HepG2 (cell line): ENCODE results near the gene CAPN10. TPM values are rescaled to one million over a fixed set of nuclear protein-coding genes. Genes with fewer than 3 reads are reported as not detected.

Source experiments
- ATAC-seq: fragments of 200-7000 bp; cut with Tn5 transposase; 3 replicates; pipeline ENCODE4 v1.9.1; 2020; ENCODE audit warnings: mild to moderate bottlenecking, moderate library complexity
- BruUV-seq: library from RNA; stranded (reverse); fragments of 400-500 nt; replicated peaks from 2 replicates; lab custom pipeline; 2021; lab: Mats Ljungman, UMichigan
- CTCF ChIA-PET: fragments of 300-600 bp; formaldehyde crosslinking; extraction: SDS; loops from one replicate; lab custom pipeline; 2021; ENCODE audit warnings: low total read pairs, inconsistent platforms, low intra/inter-chr PET ratio; lab: Yijun Ruan, JAX
- POLR2A ChIA-PET: fragments of 350-600 bp; sonication (Branson Sonifier 250); formaldehyde crosslinking; loops from one replicate; lab custom pipeline; 2020; ENCODE audit warnings: antibody characterized with exemption, inconsistent platforms; lab: Yijun Ruan, JAX
- DNase-seq: peaks from one replicate; pipeline ENCODE4 v3.0.0-alpha.2; 2015; ENCODE audit warnings: low spot score
- FAIRE-seq: peaks from 3 replicates; lab custom pipeline; 2011; peaks lifted over from hg19 to GRCh38; lab: Jason Lieb, UNC
- H2AFZ ChIP-seq: one replicate; pipeline ENCODE4 v1.6.1; 2011; ENCODE audit warnings: low read length, inconsistent platforms
- H3K27ac ChIP-seq: fragments of 300-600 bp; 3 replicates; pipeline ENCODE4 v1.8.0; 2011; ENCODE audit warnings: mixed run types, mild to moderate bottlenecking, mixed read lengths, low read length, inconsistent platforms; ENCODE audit not compliant: insufficient read depth; ENCODE audit errors: extremely low read length
- H3K27me3 ChIP-seq, 2 experiments: fragments of 200-600 bp in 1 of 2; 2 replicates in 1 of 2; 3 replicates in 1 of 2; pipeline versions ENCODE4 v1.6.0 to v1.8.0; 2011; ENCODE audit warnings: low read length in 2 of 2, mild to moderate bottlenecking in 2 of 2, moderate library complexity in 2 of 2, inconsistent platforms in 1 of 2; ENCODE audit not compliant: insufficient read depth in 2 of 2, control insufficient read depth in 1 of 2
- H3K36me3 ChIP-seq, 2 experiments: fragments of 200-600 bp in 1 of 2; replicated peaks in 1 of 2; 2 replicates in 1 of 2; 3 replicates in 1 of 2; pipeline versions ENCODE4 v1.5.1 to v1.8.0; 2011; ENCODE audit warnings: low read length in 2 of 2, inconsistent platforms in 1 of 2; ENCODE audit not compliant: insufficient read depth in 2 of 2, control insufficient read depth in 1 of 2
- H3K4me1 ChIP-seq: 2 replicates; pipeline ENCODE4 v1.5.1; 2012; ENCODE audit warnings: low read length, inconsistent platforms; ENCODE audit not compliant: insufficient read depth
- H3K4me2 ChIP-seq: 2 replicates; pipeline ENCODE4 v1.6.0; 2011; ENCODE audit warnings: low read depth, low read length, inconsistent platforms
- H3K4me3 ChIP-seq, 3 experiments: fragments of 200-600 bp in 1 of 3; sonication (generic), shearing (Covaris generic) in 1 of 3; replicated peaks in 1 of 3; 2 replicates each; pipeline ENCODE4 v1.5.1; 2011 to 2016; ENCODE audit warnings: low read length in 3 of 3, inconsistent platforms in 2 of 3, low read depth in 2 of 3, mild to moderate bottlenecking in 2 of 3, control low read depth in 1 of 3, mixed read lengths in 1 of 3; ENCODE audit not compliant: insufficient read depth in 1 of 3
- H3K79me2 ChIP-seq: one replicate; pipeline ENCODE4 v1.6.1; 2011; ENCODE audit warnings: low read length, inconsistent platforms; ENCODE audit not compliant: insufficient read depth
- H3K9ac ChIP-seq: 2 replicates; pipeline ENCODE4 v1.6.0; 2011; ENCODE audit warnings: mild to moderate bottlenecking, low read depth, low read length, inconsistent platforms; ENCODE audit not compliant: insufficient read depth
- H3K9me3 ChIP-seq: 2 replicates; pipeline ENCODE4 v1.5.1; 2012; ENCODE audit warnings: mild to moderate bottlenecking, low read length
- H4K20me1 ChIP-seq: 2 replicates; pipeline ENCODE4 v1.6.0; 2011; ENCODE audit warnings: inconsistent platforms, mild to moderate bottlenecking, low read length, moderate library complexity; ENCODE audit not compliant: insufficient read depth
- HNF1A ChIP-seq, 2 experiments: sonication (generic) in 1 of 2; formaldehyde crosslinking in 1 of 2; IDR thresholded peaks; 2 replicates each; pipeline versions ENCODE4 v1.4.0 to v1.6.1; 2016 to 2020; ENCODE audit warnings: borderline replicate concordance in 1 of 2, low read depth in 1 of 2, mild to moderate bottlenecking in 1 of 2, missing genetic modification reagents in 1 of 2
- TEAD3 ChIP-seq: optimal IDR thresholded peaks from 2 replicates; pipeline ENCODE3; 2016; ENCODE audit warnings: borderline replicate concordance
- ZFP62 ChIP-seq: sonication (generic); formaldehyde crosslinking; IDR thresholded peaks from 2 replicates; pipeline ENCODE4 v1.4.0; 2020; ENCODE audit warnings: missing genetic modification reagents
- WGBS: methylation state at CpG from one replicate; pipeline ENCODE4 v1.1.6; 2017; ENCODE audit warnings: low lambda C conversion rate; 5-methylcytosine and 5-hydroxymethylcytosine counted together
- in situ Hi-C: cut with HindIII; loops from 2 replicates; pipeline ENCODE4 v1.10.0; 2017; ENCODE audit warnings: low pct_unique_long_range_greater_than_20kb; ENCODE audit not compliant: extremely low pct_ligation_motif_present
- intact Hi-C: fragments of 100-400 bp; cut with micrococcal nuclease; formaldehyde crosslinking; loops from one replicate; pipeline ENCODE4 v1.10.0; 2022; ENCODE audit not compliant: unreplicated experiment
- polyA plus RNA-seq, 8 experiments: library from polyadenylated mRNA; depleted of rRNA in 3 of 8; stranded (reverse) in 7 of 8; unstranded in 1 of 8; fragments of >200 nt; fragmentation: Illumina TruSeq in 4 of 8; extraction: Trizol in 4 of 8; gene quantifications; 2 replicates each; pipeline versions ENCODE4 v1.2.1 to v1.2.3, GENCODE V29; 2011 to 2016; ENCODE audit warnings: low read depth in 4 of 8, missing spikeins in 1 of 8, mixed read lengths in 1 of 8; ENCODE audit not compliant: insufficient read depth in 1 of 8
- total RNA-seq, 5 experiments: library from RNA; depleted of rRNA; stranded (reverse); fragments of >200 nt; fragmentation: Illumina TruSeq; extraction: Trizol; gene quantifications; 2 replicates each; pipeline ENCODE4 v1.2.3, GENCODE V29; 2016; ENCODE audit warnings: low read depth in 1 of 5
- TF ChIP-seq, protein P1 (sequence below): sonication (generic); formaldehyde crosslinking; IDR thresholded peaks from 2 replicates; pipeline ENCODE4 v1.4.0; 2020; ENCODE audit warnings: low read depth, missing genetic modification reagents
- TF ChIP-seq, protein P2 (sequence below): sonication (generic); formaldehyde crosslinking; IDR thresholded peaks from 2 replicates; pipeline ENCODE4 v1.4.0; 2020; ENCODE audit warnings: missing genetic modification reagents, borderline replicate concordance

Gene CAPN10
- total and polyA plus RNA-seq, 2 of the 13 experiments (the other 11 are each of a cell fraction or from before 2014, with no cell fraction given) = 27.6 to 32.4 TPM

GRCh38 chr2:240603846-240604245 is 17.3 kb downstream of the CAPN10 start (continued):
- TF ChIP-seq HNF1A (IDR thresholded peaks at IDR 0.05; ENCODE audit: low read depth) = no peak
- no peak for TF ChIP-seq HNF1A (CRISPR knock-in tag; IDR thresholded peaks at IDR 0.05; ENCODE audit: borderline replicate concordance)
- no peak for TF ChIP-seq ZFP62 (CRISPR knock-in tag)

- Histone ChIP-seq H3K4me3 (peak overlapping the region; percentile 66 to 74 (median 68)), H3K9ac (peak overlapping the region; percentile 78), H4K20me1 (0 out of 2 replicates have a peak, but pooled peaks cover 7% of the 10 kb centered on the region), H3K36me3 (no peaks in the 10 kb centered on the region), H3K4me2 (peak overlapping the region; percentile 91), H3K27me3 (no peaks in the 10 kb centered on the region), H2AFZ (peak overlapping the region; percentile 20), H3K79me2 (peaks cover 41% of the 10 kb centered on the region), H3K4me1 (peaks cover 70% of the 10 kb centered on the region), H3K9me3 (no peaks in the 10 kb centered on the region), H3K27ac (peak overlapping the region; percentile 91)
- POLR2A ChIA-PET = interaction anchor here (0.8 to 9.7 kb wide), 14 partner anchors 8 to 270 kb away, joined by 3 to 147 read pairs (median 4); partner anchors contain the start of genes CAPN10, DUSP28, GPR35 and RNPEPL1
- intact Hi-C loops = loop anchor here (1.0 to 10.0 kb wide), 2 partner anchors 18 to 230 kb away; partner anchors contain the start of gene CAPN10
- in situ Hi-C loops = no loop called here
- FAIRE-seq = peak; percentile 95
- BruUV-seq = TSS peak; percentile 95
- 2% methylated on average over 9 of the region's 11 CpGs for WGBS
- ATAC-seq = peak; percentile 90
- CTCF ChIA-PET = interaction anchor here (0.9 to 1.6 kb wide), 5 partner anchors 18 to 91 kb away, joined by 3 to 7 read pairs (median 4); partner anchors contain the start of genes CAPN10 and GPR35
- DNase-seq = peak; percentile 96
- TF ChIP-seq, protein P1, sequence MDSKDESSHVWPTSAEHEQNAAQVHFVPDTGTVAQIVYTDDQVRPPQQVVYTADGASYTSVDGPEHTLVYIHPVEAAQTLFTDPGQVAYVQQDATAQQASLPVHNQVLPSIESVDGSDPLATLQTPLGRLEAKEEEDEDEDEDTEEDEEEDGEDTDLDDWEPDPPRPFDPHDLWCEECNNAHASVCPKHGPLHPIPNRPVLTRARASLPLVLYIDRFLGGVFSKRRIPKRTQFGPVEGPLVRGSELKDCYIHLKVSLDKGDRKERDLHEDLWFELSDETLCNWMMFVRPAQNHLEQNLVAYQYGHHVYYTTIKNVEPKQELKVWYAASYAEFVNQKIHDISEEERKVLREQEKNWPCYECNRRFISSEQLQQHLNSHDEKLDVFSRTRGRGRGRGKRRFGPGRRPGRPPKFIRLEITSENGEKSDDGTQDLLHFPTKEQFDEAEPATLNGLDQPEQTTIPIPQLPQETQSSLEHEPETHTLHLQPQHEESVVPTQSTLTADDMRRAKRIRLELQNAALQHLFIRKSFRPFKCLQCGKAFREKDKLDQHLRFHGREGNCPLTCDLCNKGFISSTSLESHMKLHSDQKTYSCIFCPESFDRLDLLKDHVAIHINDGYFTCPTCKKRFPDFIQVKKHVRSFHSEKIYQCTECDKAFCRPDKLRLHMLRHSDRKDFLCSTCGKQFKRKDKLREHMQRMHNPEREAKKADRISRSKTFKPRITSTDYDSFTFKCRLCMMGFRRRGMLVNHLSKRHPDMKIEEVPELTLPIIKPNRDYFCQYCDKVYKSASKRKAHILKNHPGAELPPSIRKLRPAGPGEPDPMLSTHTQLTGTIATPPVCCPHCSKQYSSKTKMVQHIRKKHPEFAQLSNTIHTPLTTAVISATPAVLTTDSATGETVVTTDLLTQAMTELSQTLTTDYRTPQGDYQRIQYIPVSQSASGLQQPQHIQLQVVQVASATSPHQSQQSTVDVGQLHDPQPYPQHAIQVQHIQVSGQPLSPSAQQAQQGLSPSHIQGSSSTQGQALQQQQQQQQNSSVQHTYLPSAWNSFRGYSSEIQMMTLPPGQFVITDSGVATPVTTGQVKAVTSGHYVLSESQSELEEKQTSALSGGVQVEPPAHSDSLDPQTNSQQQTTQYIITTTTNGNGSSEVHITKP (CRISPR knock-in tag) = no peak
- TF ChIP-seq, protein P2, sequence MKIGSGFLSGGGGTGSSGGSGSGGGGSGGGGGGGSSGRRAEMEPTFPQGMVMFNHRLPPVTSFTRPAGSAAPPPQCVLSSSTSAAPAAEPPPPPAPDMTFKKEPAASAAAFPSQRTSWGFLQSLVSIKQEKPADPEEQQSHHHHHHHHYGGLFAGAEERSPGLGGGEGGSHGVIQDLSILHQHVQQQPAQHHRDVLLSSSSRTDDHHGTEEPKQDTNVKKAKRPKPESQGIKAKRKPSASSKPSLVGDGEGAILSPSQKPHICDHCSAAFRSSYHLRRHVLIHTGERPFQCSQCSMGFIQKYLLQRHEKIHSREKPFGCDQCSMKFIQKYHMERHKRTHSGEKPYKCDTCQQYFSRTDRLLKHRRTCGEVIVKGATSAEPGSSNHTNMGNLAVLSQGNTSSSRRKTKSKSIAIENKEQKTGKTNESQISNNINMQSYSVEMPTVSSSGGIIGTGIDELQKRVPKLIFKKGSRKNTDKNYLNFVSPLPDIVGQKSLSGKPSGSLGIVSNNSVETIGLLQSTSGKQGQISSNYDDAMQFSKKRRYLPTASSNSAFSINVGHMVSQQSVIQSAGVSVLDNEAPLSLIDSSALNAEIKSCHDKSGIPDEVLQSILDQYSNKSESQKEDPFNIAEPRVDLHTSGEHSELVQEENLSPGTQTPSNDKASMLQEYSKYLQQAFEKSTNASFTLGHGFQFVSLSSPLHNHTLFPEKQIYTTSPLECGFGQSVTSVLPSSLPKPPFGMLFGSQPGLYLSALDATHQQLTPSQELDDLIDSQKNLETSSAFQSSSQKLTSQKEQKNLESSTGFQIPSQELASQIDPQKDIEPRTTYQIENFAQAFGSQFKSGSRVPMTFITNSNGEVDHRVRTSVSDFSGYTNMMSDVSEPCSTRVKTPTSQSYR (CRISPR knock-in tag) = peak; percentile 19; the same call in 1 of the 2 replicates
- TF ChIP-seq TEAD3 (CRISPR knock-in tag) = peak; percentile 53
Observed at GRCh38 chr2:240604291-240604938, 17.9 kb downstream of the CAPN10 start.
